HEK293 (cell line): ENCODE measurements around the gene GTSE1.

Experiments
- SETDB1 ChIP-seq: IDR thresholded peaks from one replicate; pipeline ENCODE4 v1.6.1; 2017; ENCODE audit warnings: mild to moderate bottlenecking, low read length, moderate library complexity, mixed read lengths; ENCODE audit not compliant: insufficient read length
- ZBTB11 ChIP-seq: fragments of 450-650 bp; formaldehyde crosslinking; conservative IDR thresholded peaks from 2 replicates; pipeline ENCODE4 v1.5.1; 2016; ENCODE audit warnings: low read depth, missing biosample characterization, missing genetic modification characterization
- TF ChIP-seq, protein P1 (sequence below): fragments of 450-650 bp; formaldehyde crosslinking; IDR thresholded peaks from 2 replicates; pipeline ENCODE4 v1.5.1; 2016; ENCODE audit warnings: missing biosample characterization, missing genetic modification characterization

DNA sequence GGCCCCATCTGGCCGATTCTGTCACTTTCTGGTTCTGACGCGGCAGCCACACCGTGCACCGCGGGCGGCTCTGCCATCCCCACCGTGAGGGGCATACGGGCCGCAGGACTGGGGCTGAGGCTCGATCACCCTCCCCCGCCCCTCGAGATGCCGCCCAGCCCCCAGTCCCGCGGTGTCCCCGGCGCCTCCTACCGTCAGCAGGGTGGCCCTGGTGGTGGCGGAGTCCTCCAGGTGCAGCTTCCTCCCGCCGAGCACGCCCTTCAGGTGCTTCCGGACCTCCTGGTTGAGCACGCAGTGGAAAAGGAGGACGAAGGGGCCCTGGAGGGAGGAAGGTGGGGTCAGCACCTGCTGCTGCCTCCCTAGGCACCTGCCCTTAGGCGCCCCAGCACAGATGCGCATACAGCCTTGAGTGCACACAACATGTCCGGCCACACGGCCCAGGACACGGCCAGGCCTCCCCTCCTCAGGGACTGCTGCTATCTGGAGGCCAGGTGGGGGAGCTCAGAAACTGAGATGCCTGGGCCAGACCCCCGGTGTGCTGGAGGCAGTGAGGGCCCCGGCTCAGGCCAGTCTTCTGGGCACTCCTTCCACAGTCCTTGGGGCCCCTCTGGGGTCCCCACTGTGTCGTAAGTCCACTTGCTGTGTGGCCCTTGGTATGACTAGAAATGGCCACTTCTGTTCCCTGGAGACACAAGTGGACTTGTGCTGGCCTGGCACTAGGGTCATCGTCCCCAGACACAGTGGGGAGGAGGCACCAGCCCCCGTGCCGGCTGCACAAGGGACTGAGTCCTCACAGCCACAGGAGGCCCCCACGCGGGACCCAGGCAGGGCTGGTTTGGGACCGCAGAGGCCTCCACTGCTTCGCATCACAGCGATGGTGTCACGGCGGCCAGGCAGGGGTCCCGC lies 70.4 kb downstream of the GTSE1 start:
- no peak for TF ChIP-seq SETDB1
- TF ChIP-seq, protein P1, sequence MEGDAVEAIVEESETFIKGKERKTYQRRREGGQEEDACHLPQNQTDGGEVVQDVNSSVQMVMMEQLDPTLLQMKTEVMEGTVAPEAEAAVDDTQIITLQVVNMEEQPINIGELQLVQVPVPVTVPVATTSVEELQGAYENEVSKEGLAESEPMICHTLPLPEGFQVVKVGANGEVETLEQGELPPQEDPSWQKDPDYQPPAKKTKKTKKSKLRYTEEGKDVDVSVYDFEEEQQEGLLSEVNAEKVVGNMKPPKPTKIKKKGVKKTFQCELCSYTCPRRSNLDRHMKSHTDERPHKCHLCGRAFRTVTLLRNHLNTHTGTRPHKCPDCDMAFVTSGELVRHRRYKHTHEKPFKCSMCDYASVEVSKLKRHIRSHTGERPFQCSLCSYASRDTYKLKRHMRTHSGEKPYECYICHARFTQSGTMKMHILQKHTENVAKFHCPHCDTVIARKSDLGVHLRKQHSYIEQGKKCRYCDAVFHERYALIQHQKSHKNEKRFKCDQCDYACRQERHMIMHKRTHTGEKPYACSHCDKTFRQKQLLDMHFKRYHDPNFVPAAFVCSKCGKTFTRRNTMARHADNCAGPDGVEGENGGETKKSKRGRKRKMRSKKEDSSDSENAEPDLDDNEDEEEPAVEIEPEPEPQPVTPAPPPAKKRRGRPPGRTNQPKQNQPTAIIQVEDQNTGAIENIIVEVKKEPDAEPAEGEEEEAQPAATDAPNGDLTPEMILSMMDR (tag by site-specific recombination): no peak
- TF ChIP-seq ZBTB11 (tag by site-specific recombination): no peak
